MM.1S (cell line): Measurements from ENCODE around the gene BRD4.
A peak's percentile ranks its signal among the peaks of the same experiment; 100 is the strongest.
"Not testable (repeated sequence)": the region's sequence is repeated elsewhere in the genome, so short reads cannot be mapped to it uniquely, and the experiment has no call there.

Source experiments
- DNase-seq: peaks from one replicate; pipeline ENCODE4 v3.0.0-alpha.2; 2015
- H2AFZ ChIP-seq: fragments of 300-600 bp; sonication (generic); 2 replicates; pipeline ENCODE4 v1.6.0; 2016; ENCODE audit warnings: antibody characterized with exemption, low read length
- H3F3A ChIP-seq: fragments of 300-600 bp; sonication (generic); 2 replicates; pipeline ENCODE4 v1.6.1; 2016; ENCODE audit warnings: mild to moderate bottlenecking, antibody characterized with exemption, low read length, moderate library complexity, mixed read lengths; ENCODE audit not compliant: insufficient read depth
- H3K27ac ChIP-seq: fragments of 300-600 bp; sonication (generic); 2 replicates; pipeline ENCODE4 v1.5.1; 2016; ENCODE audit warnings: mild to moderate bottlenecking, low read length
- H3K27me3 ChIP-seq: fragments of 300-600 bp; sonication (generic); replicated peaks from 2 replicates; pipeline ENCODE4 v1.6.0; 2016; ENCODE audit warnings: low read length; ENCODE audit not compliant: insufficient read depth
- H3K36me3 ChIP-seq: fragments of 300-600 bp; sonication (generic); replicated peaks from 2 replicates; pipeline ENCODE4 v1.6.1; 2016; ENCODE audit warnings: mild to moderate bottlenecking, low read length, mixed read lengths; ENCODE audit not compliant: insufficient read depth
- H3K4me1 ChIP-seq: fragments of 300-600 bp; sonication (generic); 2 replicates; pipeline ENCODE4 v1.6.1; 2016; ENCODE audit warnings: low read length, mixed read lengths
- H3K4me2 ChIP-seq: fragments of 300-600 bp; sonication (generic); 2 replicates; pipeline ENCODE4 v1.6.0; 2016; ENCODE audit warnings: low read depth, low read length
- H3K4me3 ChIP-seq: fragments of 300-600 bp; sonication (generic); 2 replicates; pipeline ENCODE4 v1.5.1; 2016; ENCODE audit warnings: low read length, mixed read lengths
- H3K79me2 ChIP-seq: fragments of 300-600 bp; sonication (generic); 2 replicates; pipeline ENCODE4 v1.6.1; 2016; ENCODE audit warnings: mixed run types, low read length, mixed read lengths
- H3K9ac ChIP-seq: fragments of 300-600 bp; sonication (generic); 2 replicates; pipeline ENCODE4 v1.6.1; 2016; ENCODE audit warnings: low read length, mixed read lengths
- H3K9me2 ChIP-seq: fragments of 300-600 bp; sonication (generic); replicated peaks from 2 replicates; pipeline ENCODE4 v1.6.1; 2016; ENCODE audit warnings: mild to moderate bottlenecking, low read length, mixed read lengths; ENCODE audit not compliant: insufficient read depth
- H3K9me3 ChIP-seq: fragments of 300-600 bp; sonication (generic); replicated peaks from 2 replicates; pipeline ENCODE4 v1.6.1; 2016; ENCODE audit warnings: mild to moderate bottlenecking, low read length, mixed read lengths; ENCODE audit not compliant: insufficient read depth
- H4K20me1 ChIP-seq: fragments of 300-600 bp; sonication (generic); 2 replicates; pipeline ENCODE4 v1.6.1; 2016; ENCODE audit warnings: mild to moderate bottlenecking, low read length, moderate library complexity, mixed read lengths; ENCODE audit not compliant: insufficient read depth
- CTCF ChIP-seq: fragments of 300-600 bp; sonication (generic); IDR thresholded peaks from 2 replicates; pipeline ENCODE4 v1.5.1; 2016; ENCODE audit warnings: antibody characterized with exemption, low read length, mixed read lengths
- EZH2 ChIP-seq: fragments of 300-600 bp; sonication (generic); optimal IDR thresholded peaks from 2 replicates; pipeline ENCODE3; 2017; ENCODE audit warnings: low read depth, mild to moderate bottlenecking, antibody characterized with exemption, low read length, mixed read lengths
- EZH2phosphoT487 ChIP-seq: fragments of 300-600 bp; sonication (generic); IDR thresholded peaks from 2 replicates; pipeline ENCODE4 v1.6.1; 2018; ENCODE audit warnings: antibody characterized with exemption, low read length

Gene BRD4

GRCh38 chr19:15337202-15337601, 4.9 kb upstream of the BRD4 start:
- no peaks in the 10 kb centered on the region for H3K9me2 ChIP-seq
- H3K27ac ChIP-seq: no peak overlapping the region
- no peak overlapping the region for H3K4me2 ChIP-seq
- H3K27me3 ChIP-seq: no peaks in the 10 kb centered on the region
- no peak for DNase-seq
- peaks cover 8% of the 10 kb centered on the region for H3K79me2 ChIP-seq
- peaks cover 19% of the 10 kb centered on the region for H3F3A ChIP-seq
- no peaks in the 10 kb centered on the region for H4K20me1 ChIP-seq
- H3K36me3 ChIP-seq: no peaks in the 10 kb centered on the region
- no peak overlapping the region for H3K4me3 ChIP-seq
- H3K4me1 ChIP-seq: 0 out of 2 replicates have a peak, but pooled peaks cover 3% of the 10 kb centered on the region
- H3K9me3 ChIP-seq: no peaks in the 10 kb centered on the region
- H2AFZ ChIP-seq: no peak overlapping the region
- TF ChIP-seq EZH2phosphoT487 (no peak), CTCF (no peak), EZH2 (no peak)
- H3K9ac ChIP-seq: no peak overlapping the region

GRCh38 chr19:15335992-15336391, 3.7 kb upstream of the BRD4 start:
- not testable (repeated sequence) for H3K4me1 ChIP-seq, H3K9ac ChIP-seq, H3K36me3 ChIP-seq, H3K27me3 ChIP-seq, H3K4me3 ChIP-seq, H3K4me2 ChIP-seq, H4K20me1 ChIP-seq, H3K9me2 ChIP-seq, H3K9me3 ChIP-seq, H3K27ac ChIP-seq, H2AFZ ChIP-seq, DNase-seq
- H3K79me2 ChIP-seq: peaks cover 14% of the 10 kb centered on the region
- H3F3A ChIP-seq: peaks cover 19% of the 10 kb centered on the region

GRCh38 chr19:15331419-15332310, 674 bp downstream of the BRD4 start:
- Histone ChIP-seq H3K9me3 (no peaks in the 10 kb centered on the region), H3K4me3 (peak overlapping the region; percentile 76), H3K27me3 (no peaks in the 10 kb centered on the region), H3K4me2 (peak overlapping the region; percentile 84), H3K79me2 (peaks cover 58% of the 10 kb centered on the region), H3K27ac (peak overlapping the region; percentile 39; the same call in 1 of the 2 replicates), H3K4me1 (peaks cover 6% of the 10 kb centered on the region), H3F3A (peaks cover 23% of the 10 kb centered on the region), H4K20me1 (peaks cover 44% of the 10 kb centered on the region), H3K9ac (peak overlapping the region; percentile 82), H2AFZ (no peak overlapping the region), H3K9me2 (no peaks in the 10 kb centered on the region), H3K36me3 (no peaks in the 10 kb centered on the region)
- TF ChIP-seq EZH2phosphoT487 (no peak), EZH2 (no peak), CTCF (no peak)
- peak; percentile 52 for DNase-seq
